NCI-H146 treated with DMSO at 0.1 percent for 48 hours (cell line): ENCODE results near the gene THRB.

ENCODE experiments used
- DNase-seq: peaks from one replicate; lab custom pipeline; 2025; ENCODE audit not compliant: unreplicated experiment; lab: John Stamatoyannopoulos, UW

The THRB gene

GRCh38 chr3:24513463-24513862 is 18.8 kb upstream of the THRB start:
- DNase-seq, result no peak

GRCh38 chr3:24512564-24513197 is 18.0 kb upstream of the THRB start:
- DNase-seq, result no peak

- no peak for DNase-seq
Observed at GRCh38 chr3:24510030-24510648, 15.5 kb upstream of the THRB start.

GRCh38 chr3:24508423-24508839 is 13.8 kb upstream of the THRB start:
- no peak for DNase-seq

- no peak for DNase-seq
Observed at GRCh38 chr3:24507776-24508422, 13.2 kb upstream of the THRB start.

- no peak for DNase-seq
Observed at GRCh38 chr3:24506966-24507775, 12.5 kb upstream of the THRB start.

GRCh38 chr3:24505691-24506550 is 11.3 kb upstream of the THRB start:
- no peak for DNase-seq

- DNase-seq, result no peak
Observed at GRCh38 chr3:24504772-24505171, 10.1 kb upstream of the THRB start.

GRCh38 chr3:24503616-24504113 is 9.0 kb upstream of the THRB start:
- no peak for DNase-seq

- no peak for DNase-seq
Observed at GRCh38 chr3:24502690-24503089, 8.0 kb upstream of the THRB start.

- DNase-seq, result no peak
Observed at GRCh38 chr3:24500806-24501205, 6.2 kb upstream of the THRB start.

- no peak for DNase-seq
Observed at GRCh38 chr3:24499991-24500390, 5.3 kb upstream of the THRB start.

- DNase-seq, result no peak
Observed at GRCh38 chr3:24498796-24499195, 4.1 kb upstream of the THRB start.

- DNase-seq, result no peak
Observed at GRCh38 chr3:24498391-24498790, 3.7 kb upstream of the THRB start.

- DNase-seq, result no peak
Observed at GRCh38 chr3:24497942-24498341, 3.3 kb upstream of the THRB start.

GRCh38 chr3:24496529-24497482 is 2.2 kb upstream of the THRB start:
- no peak for DNase-seq

GRCh38 chr3:24495326-24495994 is 810 bp upstream of the THRB start:
- DNase-seq, result no peak

- no peak for DNase-seq
Observed at GRCh38 chr3:24493746-24494617, 668 bp downstream of the THRB start.
